Measurements from ENCODE around the gene SPSB2.

The SPSB2 gene

GRCh38 chr12:6828781-6829535, 44.1 kb downstream of the SPSB2 start:
- no peak for DNase-seq (ENCODE audit: extremely low read depth, insufficient read length)
- TF ChIP-seq CTCF (IDR thresholded peaks at IDR 0.05; ENCODE audit: insufficient read depth, low read length, poor library complexity, severe bottlenecking), result no peak
- peaks cover 3% of the 10 kb centered on the region for H3K27me3 ChIP-seq (replicated peaks; ENCODE audit: control insufficient read depth, insufficient read depth, low read length)
- no peaks in the 10 kb centered on the region for H3K36me3 ChIP-seq (ENCODE audit: control insufficient read depth, insufficient read depth, low read length)
- H3K4me3 ChIP-seq (replicated peaks; ENCODE audit: low read depth, low read length), result peak overlapping the region; percentile 51

GRCh38 chr12:6827982-6828780, 44.9 kb downstream of the SPSB2 start, which contains the start of gene P3H3:
Gene P3H3 (plus strand): TSS chr12:6828407. CDS start chr12:6828441, 34 bp downstream.
- DNase-seq (ENCODE audit: extremely low read depth, insufficient read length), result no peak
- H3K36me3 ChIP-seq (ENCODE audit: control insufficient read depth, insufficient read depth, low read length), result no peaks in the 10 kb centered on the region
- peak within 1 kb of the TSS; percentile 51 for H3K4me3 ChIP-seq (replicated peaks; ENCODE audit: low read depth, low read length)
- peaks cover 5% of the 10 kb centered on the region for H3K27me3 ChIP-seq (replicated peaks; ENCODE audit: control insufficient read depth, insufficient read depth, low read length)
- no peak for TF ChIP-seq CTCF (IDR thresholded peaks at IDR 0.05; ENCODE audit: insufficient read depth, low read length, poor library complexity, severe bottlenecking)

- Histone ChIP-seq H3K4me3 (replicated peaks; ENCODE audit: low read depth, low read length) (no peak overlapping the region), H3K27me3 (replicated peaks; ENCODE audit: control insufficient read depth, insufficient read depth, low read length) (peaks cover 6% of the 10 kb centered on the region), H3K36me3 (ENCODE audit: control insufficient read depth, insufficient read depth, low read length) (no peaks in the 10 kb centered on the region)
- no peak for DNase-seq (ENCODE audit: extremely low read depth, insufficient read length)
- no peak for TF ChIP-seq CTCF (IDR thresholded peaks at IDR 0.05; ENCODE audit: insufficient read depth, low read length, poor library complexity, severe bottlenecking)
Measured at GRCh38 chr12:6827437-6827911, 45.6 kb downstream of the SPSB2 start.

GRCh38 chr12:6826734-6827436, 46.2 kb downstream of the SPSB2 start:
- H3K4me3 ChIP-seq (replicated peaks; ENCODE audit: low read depth, low read length), result no peak overlapping the region
- DNase-seq (ENCODE audit: extremely low read depth, insufficient read length), result no peak
- no peak for TF ChIP-seq CTCF (IDR thresholded peaks at IDR 0.05; ENCODE audit: insufficient read depth, low read length, poor library complexity, severe bottlenecking)
- H3K36me3 ChIP-seq (ENCODE audit: control insufficient read depth, insufficient read depth, low read length), result no peaks in the 10 kb centered on the region
- peaks cover 6% of the 10 kb centered on the region for H3K27me3 ChIP-seq (replicated peaks; ENCODE audit: control insufficient read depth, insufficient read depth, low read length)

- Histone ChIP-seq H3K27me3 (replicated peaks; ENCODE audit: control insufficient read depth, insufficient read depth, low read length) (peaks cover 7% of the 10 kb centered on the region), H3K36me3 (ENCODE audit: control insufficient read depth, insufficient read depth, low read length) (no peaks in the 10 kb centered on the region), H3K4me3 (replicated peaks; ENCODE audit: low read depth, low read length) (no peak overlapping the region)
- DNase-seq (ENCODE audit: extremely low read depth, insufficient read length), result no peak
- no peak for TF ChIP-seq CTCF (IDR thresholded peaks at IDR 0.05; ENCODE audit: insufficient read depth, low read length, poor library complexity, severe bottlenecking)
Measured at GRCh38 chr12:6826125-6826733, 46.9 kb downstream of the SPSB2 start.
